ENCODE measurements around the gene TM9SF3.
A peak's percentile ranks its signal among the peaks of the same experiment; 100 is the strongest.
"Not testable (repeated sequence)": the region's sequence is repeated elsewhere in the genome, so short reads cannot be mapped to it uniquely, and the experiment has no call there.

The TM9SF3 gene

GRCh38 chr10:96598846-96599245 is 12.0 kb upstream of the TM9SF3 start:
- no peak for DNase-seq (ENCODE audit: low read depth)

GRCh38 chr10:96596422-96597407 is 9.9 kb upstream of the TM9SF3 start:
- DNase-seq (ENCODE audit: low read depth) = no peak

GRCh38 chr10:96595741-96596140 is 8.9 kb upstream of the TM9SF3 start:
- DNase-seq (ENCODE audit: low read depth) = no peak

- no peak for DNase-seq (ENCODE audit: low read depth)
These were observed 5.1 kb upstream of the TM9SF3 start for GRCh38 chr10:96591946-96592345.

- DNase-seq (ENCODE audit: low read depth) = no peak
These were observed 2.0 kb upstream of the TM9SF3 start for GRCh38 chr10:96588616-96589419.

GRCh38 chr10:96588060-96588554 is 1.3 kb upstream of the TM9SF3 start:
- no peak for DNase-seq (ENCODE audit: low read depth)

- peak; percentile 69 for DNase-seq (ENCODE audit: low read depth)
These were observed 650 bp upstream of the TM9SF3 start for GRCh38 chr10:96587264-96588059.

GRCh38 chr10:96585736-96586418 is 935 bp downstream of the TM9SF3 start:
- DNase-seq (ENCODE audit: low read depth) = no peak

GRCh38 chr10:96584474-96584873 is 2.3 kb downstream of the TM9SF3 start:
- no peak for DNase-seq (ENCODE audit: low read depth)

- no peak for DNase-seq (ENCODE audit: low read depth)
These were observed 2.8 kb downstream of the TM9SF3 start for GRCh38 chr10:96584035-96584434.

- no peak for DNase-seq (ENCODE audit: low read depth)
These were observed 7.7 kb downstream of the TM9SF3 start for GRCh38 chr10:96579133-96579532.

GRCh38 chr10:96578633-96579032 is 8.2 kb downstream of the TM9SF3 start:
- DNase-seq (ENCODE audit: low read depth) = no peak

- DNase-seq (ENCODE audit: low read depth) = no peak
These were observed 8.8 kb downstream of the TM9SF3 start for GRCh38 chr10:96578022-96578421.

GRCh38 chr10:96577069-96577468 is 9.7 kb downstream of the TM9SF3 start:
- no peak for DNase-seq (ENCODE audit: low read depth)

- DNase-seq (ENCODE audit: low read depth) = no peak
These were observed 10.4 kb downstream of the TM9SF3 start for GRCh38 chr10:96576277-96576980.

GRCh38 chr10:96574564-96574963 is 12.2 kb downstream of the TM9SF3 start:
- DNase-seq (ENCODE audit: low read depth) = not testable (repeated sequence)

GRCh38 chr10:96573036-96573435 is 13.8 kb downstream of the TM9SF3 start:
- no peak for DNase-seq (ENCODE audit: low read depth)

- no peak for DNase-seq (ENCODE audit: low read depth)
These were observed 15.5 kb downstream of the TM9SF3 start for GRCh38 chr10:96570983-96571964.

- no peak for DNase-seq (ENCODE audit: low read depth)
These were observed 16.3 kb downstream of the TM9SF3 start for GRCh38 chr10:96570511-96570910.
